Type B pancreatic cell (in vitro differentiated cells): ENCODE data around the gene CP. TPM values are rescaled to one million over a fixed set of nuclear protein-coding genes. Genes with fewer than 3 reads are reported as not detected.

Source experiments
- DNase-seq: peaks from one replicate; pipeline ENCODE4 v3.0.0; 2021; ENCODE audit warnings: mixed read lengths; ENCODE audit not compliant: unreplicated experiment; ENCODE audit errors: extremely low spot score
- H3K27ac Mint-ChIP-seq: 2 replicates; pipeline ENCODE4 v1.8.0; 2021; ENCODE audit warnings: mild to moderate bottlenecking, mixed read lengths
- H3K27me3 Mint-ChIP-seq: 2 replicates; pipeline ENCODE4 v1.8.0; 2021; ENCODE audit warnings: mixed read lengths
- H3K36me3 Mint-ChIP-seq: 2 replicates; pipeline ENCODE4 v1.8.0; 2021; ENCODE audit warnings: mixed read lengths
- H3K4me1 Mint-ChIP-seq: one replicate; pipeline ENCODE4 v1.8.0; 2021; ENCODE audit warnings: mixed read lengths; ENCODE audit not compliant: unreplicated experiment
- H3K4me3 Mint-ChIP-seq: 2 replicates; pipeline ENCODE4 v1.8.0; 2021; ENCODE audit warnings: mild to moderate bottlenecking, mixed read lengths
- H3K9me3 Mint-ChIP-seq: 2 replicates; pipeline ENCODE4 v1.8.0; 2021; ENCODE audit warnings: mixed read lengths
- long read RNA-seq: library from polyadenylated mRNA; unstranded; transcript quantifications from one replicate; pipeline ENCODE4 v2.0.0, GENCODE V29; 2020
- total RNA-seq: library from RNA; stranded (reverse); gene quantifications from 2 replicates; pipeline ENCODE4 v1.2.1, GENCODE V29; 2021; ENCODE audit warnings: low replicate concordance
- TF ChIP-seq, protein P1 (sequence below): fragments of 200-600 bp; sonication (generic); conservative IDR thresholded peaks from 2 replicates; pipeline ENCODE4 v1.5.0; 2021; ENCODE audit warnings: antibody characterized with exemption, mild to moderate bottlenecking

CP gene
- 4.0 and 7.4 TPM in 2 replicates for total RNA-seq
- long read RNA-seq, partial matches to known transcripts: 8 of 13 reads
- long read RNA-seq, other reads (novel, unspliced or antisense): 5 of 13 reads

GRCh38 chr3:149221783-149222517, at the start of gene CP:
CP (minus strand) TSS chr3:149221829; CDS start chr3:149221792, 37 bp downstream.
- no peaks in the 10 kb centered on the region for H3K27me3 Mint-ChIP-seq
- TF ChIP-seq, protein P1, sequence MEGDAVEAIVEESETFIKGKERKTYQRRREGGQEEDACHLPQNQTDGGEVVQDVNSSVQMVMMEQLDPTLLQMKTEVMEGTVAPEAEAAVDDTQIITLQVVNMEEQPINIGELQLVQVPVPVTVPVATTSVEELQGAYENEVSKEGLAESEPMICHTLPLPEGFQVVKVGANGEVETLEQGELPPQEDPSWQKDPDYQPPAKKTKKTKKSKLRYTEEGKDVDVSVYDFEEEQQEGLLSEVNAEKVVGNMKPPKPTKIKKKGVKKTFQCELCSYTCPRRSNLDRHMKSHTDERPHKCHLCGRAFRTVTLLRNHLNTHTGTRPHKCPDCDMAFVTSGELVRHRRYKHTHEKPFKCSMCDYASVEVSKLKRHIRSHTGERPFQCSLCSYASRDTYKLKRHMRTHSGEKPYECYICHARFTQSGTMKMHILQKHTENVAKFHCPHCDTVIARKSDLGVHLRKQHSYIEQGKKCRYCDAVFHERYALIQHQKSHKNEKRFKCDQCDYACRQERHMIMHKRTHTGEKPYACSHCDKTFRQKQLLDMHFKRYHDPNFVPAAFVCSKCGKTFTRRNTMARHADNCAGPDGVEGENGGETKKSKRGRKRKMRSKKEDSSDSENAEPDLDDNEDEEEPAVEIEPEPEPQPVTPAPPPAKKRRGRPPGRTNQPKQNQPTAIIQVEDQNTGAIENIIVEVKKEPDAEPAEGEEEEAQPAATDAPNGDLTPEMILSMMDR: no peak
- H3K27ac Mint-ChIP-seq: no peak within 1 kb of the TSS
- peaks cover 26% of the 10 kb centered on the region for H3K4me1 Mint-ChIP-seq
- DNase-seq: no peak
- no peak within 1 kb of the TSS for H3K4me3 Mint-ChIP-seq
- no peaks in the 10 kb centered on the region for H3K36me3 Mint-ChIP-seq
- no peaks in the 10 kb centered on the region for H3K9me3 Mint-ChIP-seq

DNA sequence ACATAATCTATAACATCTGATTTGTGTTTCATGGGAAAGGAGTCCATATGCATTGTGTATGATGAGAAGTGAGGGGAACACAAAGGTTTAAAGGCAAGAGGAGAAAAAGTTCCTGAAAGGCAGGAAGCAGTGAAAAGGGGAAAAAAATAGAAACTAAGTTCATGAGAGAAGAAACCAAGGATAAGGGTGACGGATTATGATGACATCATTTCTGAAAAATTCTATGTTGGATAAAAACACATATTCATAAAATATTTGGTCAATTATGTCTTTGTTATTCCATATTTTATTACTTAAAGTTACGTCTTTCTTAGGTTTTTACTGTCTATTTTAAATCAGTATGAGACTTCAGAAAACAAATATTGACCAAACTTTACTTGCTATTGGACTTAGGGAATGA, 48.6 kb upstream of the CP start:
- DNase-seq: no peak
- Mint-ChIP-seq H3K4me1 (peaks cover 11% of the 10 kb centered on the region), H3K4me3 (no peak overlapping the region), H3K9me3 (no peaks in the 10 kb centered on the region), H3K36me3 (no peaks in the 10 kb centered on the region), H3K27ac (no peak overlapping the region), H3K27me3 (no peaks in the 10 kb centered on the region)
- TF ChIP-seq, protein P1: no peak

GRCh38 chr3:149269687-149270086, 48.1 kb upstream of the CP start:
- Mint-ChIP-seq H3K27ac (no peak overlapping the region), H3K9me3 (no peaks in the 10 kb centered on the region), H3K27me3 (no peaks in the 10 kb centered on the region), H3K4me1 (peaks cover 11% of the 10 kb centered on the region), H3K36me3 (no peaks in the 10 kb centered on the region), H3K4me3 (no peak overlapping the region)
- no peak for DNase-seq
- TF ChIP-seq, protein P1: no peak

- Mint-ChIP-seq H3K4me3 (no peak overlapping the region), H3K4me1 (peaks cover 5% of the 10 kb centered on the region), H3K9me3 (no peaks in the 10 kb centered on the region), H3K27ac (no peak overlapping the region), H3K27me3 (no peaks in the 10 kb centered on the region), H3K36me3 (no peaks in the 10 kb centered on the region)
- TF ChIP-seq, protein P1: no peak
- DNase-seq: no peak
Observed at GRCh38 chr3:149267565-149267964, 45.9 kb upstream of the CP start.

DNA sequence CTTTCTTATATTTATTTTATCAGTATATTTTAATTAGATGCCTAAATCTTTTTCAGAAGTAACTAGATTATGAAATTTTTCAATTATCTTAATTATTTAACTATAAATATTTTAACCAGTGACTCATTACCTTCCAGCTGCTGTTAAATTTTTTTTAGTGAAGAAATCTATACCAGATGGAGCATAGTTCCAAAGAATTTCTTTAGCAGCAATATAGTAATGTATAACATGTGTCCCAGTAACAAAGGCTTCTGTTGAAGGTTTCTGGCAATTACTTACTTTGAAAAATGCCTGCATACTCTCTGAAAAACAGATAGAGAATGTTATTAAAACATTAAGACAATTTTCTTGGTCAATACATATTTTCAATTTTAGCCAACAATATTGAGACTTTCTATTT, 45.1 kb upstream of the CP start:
- Mint-ChIP-seq H3K9me3 (no peaks in the 10 kb centered on the region), H3K36me3 (no peaks in the 10 kb centered on the region), H3K27ac (no peak overlapping the region), H3K4me3 (no peak overlapping the region), H3K4me1 (peaks cover 5% of the 10 kb centered on the region), H3K27me3 (no peaks in the 10 kb centered on the region)
- DNase-seq: no peak
- TF ChIP-seq, protein P1: no peak
